Heart left ventricle (tissue), 16 donors: ENCODE measurements around the gene ANO4. TPM values are rescaled to one million over a fixed set of nuclear protein-coding genes. Genes with fewer than 3 reads are reported as not detected.

Experiments used
- ATAC-seq, 4 donors: fragments of 200-7000 bp; cut with Tn5 transposase; one replicate each; pipeline ENCODE4 v1.9.1; 2020 to 2022; ENCODE audit warnings: moderate library complexity in 4 of 4, mild to moderate bottlenecking in 3 of 4, moderate number of reproducible peaks in 1 of 4
- DNase-seq, 5 donors: peaks; one replicate each; pipeline ENCODE4 v3.0.0-alpha.2; 2020
- H3K27ac ChIP-seq, 12 donors: fragments of 200-600 bp; sonication (generic) in 4 of 12; one replicate each; pipeline versions ENCODE4 v1.5.0 to v1.8.0; 2016 to 2022; ENCODE audit warnings: mild to moderate bottlenecking in 2 of 12
- H3K27me3 ChIP-seq, 9 donors: fragments of 200-600 bp; sonication (generic) in 2 of 9; one replicate each; pipeline versions ENCODE4 v1.5.1 to v1.8.0; 2016 to 2022; ENCODE audit warnings: mild to moderate bottlenecking in 3 of 9
- H3K36me3 ChIP-seq, 9 donors: fragments of 200-600 bp; sonication (generic) in 2 of 9; one replicate each; pipeline versions ENCODE4 v1.5.0 to v1.8.0; 2018 to 2022; ENCODE audit warnings: mild to moderate bottlenecking in 2 of 9
- H3K4me1 ChIP-seq, 12 donors: fragments of 200-600 bp; sonication (generic) in 4 of 12; one replicate each; pipeline versions ENCODE4 v1.5.0 to v1.8.0; 2016 to 2022; ENCODE audit warnings: mild to moderate bottlenecking in 3 of 12
- H3K4me3 ChIP-seq, 12 donors: fragments of 200-600 bp; sonication (generic) in 4 of 12; one replicate each; pipeline versions ENCODE4 v1.5.0 to v1.8.0; 2017 to 2022; ENCODE audit warnings: mild to moderate bottlenecking in 9 of 12, moderate library complexity in 4 of 12
- H3K9me3 ChIP-seq, 12 donors: fragments of 200-600 bp; sonication (generic) in 4 of 12; one replicate each; pipeline versions ENCODE4 v1.5.0 to v1.8.0; 2016 to 2022; ENCODE audit warnings: mild to moderate bottlenecking in 1 of 12
- POLR2A ChIP-seq, 2 donors: fragments of 450-650 bp; IDR thresholded peaks; one replicate each; pipeline ENCODE4 v1.6.1; 2017; ENCODE audit warnings: antibody characterized with exemption in 2 of 2, mild to moderate bottlenecking in 2 of 2, moderate library complexity in 2 of 2
- WGBS, 4 donors: extraction: QIAGEN DNeasy Blood & Tissue Kit in 2 of 4; methylation state at CpG; one replicate each; pipeline versions ENCODE4 v1.1.5 to v1.1.7; 2013 to 2018; 5-methylcytosine and 5-hydroxymethylcytosine counted together
- intact Hi-C, 10 donors: fragments of 100-400 bp; cut with DNase I; formaldehyde crosslinking; loops; one replicate each; pipeline versions ENCODE4 v1.11.1 to v1.14.2; 2022
- polyA plus RNA-seq, 2 donors: library from polyadenylated mRNA; stranded (reverse); fragments of 200-250 nt; gene quantifications; one replicate each; pipeline ENCODE4 v1.2.3, GENCODE V29; 2013
- total RNA-seq, 9 donors: library from RNA; depleted of rRNA in 2 of 9; stranded (reverse); fragments of >200 nt in 2 of 9; fragmentation: NEBNext Ultra II Directional in 3 of 9; extraction: Animal tissue kit (Norgen Biotek cat#: 25700) in 3 of 9; gene quantifications; one replicate each; pipeline versions ENCODE4 v1.1.0 to v1.2.4, GENCODE V29; 2016 to 2023
- TF ChIP-seq, protein P1 (sequence below), 12 donors: fragments of 200-600 bp; sonication (generic) in 4 of 12; IDR thresholded peaks; one replicate each; pipeline versions ENCODE4 v1.5.0 to v1.8.0; 2018 to 2022; ENCODE audit warnings: antibody characterized with exemption in 12 of 12, mild to moderate bottlenecking in 5 of 12
- donor health status: ischemic (EF 13 %, LVEDD 7.1; RV severe dilation, severe dysfunction).
- donor health status: healthy with polysubstance abuse.
- donor health status: DM: no; HTN: yes; CAD: no.
- donor health status: DM: no; HTN: no; CAD: no.
- donor health status: ischemic (EF 25% LVEDD 6.9; RV normal size, moderate dysfunction).
- donor health status: ischemic (EF 25% LVEDD 5.7; RV mildly dilated, moderate dysfunction).
- donor health status: healthy.
- donor health status: DM: yes; HTN: yes; CAD: no.
- donor health status: ischemic (EF 35%, LVEDD 5.7; RV mildly dilated, moderate dysfunction).
- donor health status: nonischemic (EF 11% LVEDD 7.7; RV severe dilation, severe dysfunction).
- donor health status: DM: yes; HTN: yes; CAD: no.
- donor health status: PGD.
- donor health status: ischemic (EF 29% LVEDD 5.4; RV normal size, mild dysfunction).
- donor health status: nonischemic (EF 23%, LVEDD 6.1; RV moderate dilation, normal function).

ANO4 gene
- total and polyA plus RNA-seq, 11 donors, result 0.05 to 0.50 (median 0.12) TPM; not detected in 6

- Histone ChIP-seq H3K4me1 (no peaks in the 10 kb centered on the region), H3K36me3 (no peaks in the 10 kb centered on the region), H3K4me3 (no peak overlapping the region), H3K27me3 (peaks cover 0 to 3% (median 0%) of the 10 kb centered on the region in 9 donors), H3K27ac (no peak overlapping the region), H3K9me3 (peaks cover 0 to 10% (median 0%) of the 10 kb centered on the region in 12 donors)
- DNase-seq (no peak), ATAC-seq (no peak)
- TF ChIP-seq POLR2A (IDR thresholded peaks at IDR 0.05), result no peak
- TF ChIP-seq, protein P1, sequence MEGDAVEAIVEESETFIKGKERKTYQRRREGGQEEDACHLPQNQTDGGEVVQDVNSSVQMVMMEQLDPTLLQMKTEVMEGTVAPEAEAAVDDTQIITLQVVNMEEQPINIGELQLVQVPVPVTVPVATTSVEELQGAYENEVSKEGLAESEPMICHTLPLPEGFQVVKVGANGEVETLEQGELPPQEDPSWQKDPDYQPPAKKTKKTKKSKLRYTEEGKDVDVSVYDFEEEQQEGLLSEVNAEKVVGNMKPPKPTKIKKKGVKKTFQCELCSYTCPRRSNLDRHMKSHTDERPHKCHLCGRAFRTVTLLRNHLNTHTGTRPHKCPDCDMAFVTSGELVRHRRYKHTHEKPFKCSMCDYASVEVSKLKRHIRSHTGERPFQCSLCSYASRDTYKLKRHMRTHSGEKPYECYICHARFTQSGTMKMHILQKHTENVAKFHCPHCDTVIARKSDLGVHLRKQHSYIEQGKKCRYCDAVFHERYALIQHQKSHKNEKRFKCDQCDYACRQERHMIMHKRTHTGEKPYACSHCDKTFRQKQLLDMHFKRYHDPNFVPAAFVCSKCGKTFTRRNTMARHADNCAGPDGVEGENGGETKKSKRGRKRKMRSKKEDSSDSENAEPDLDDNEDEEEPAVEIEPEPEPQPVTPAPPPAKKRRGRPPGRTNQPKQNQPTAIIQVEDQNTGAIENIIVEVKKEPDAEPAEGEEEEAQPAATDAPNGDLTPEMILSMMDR (IDR thresholded peaks at IDR 0.05), result no peak
- 90 to 98% (median 92%) methylated on average over 1 of the region's 1 CpG for WGBS, 4 donors
- intact Hi-C loops, result no loop called here
Observed at GRCh38 chr12:100755186-100755585, 39.4 kb upstream of the ANO4 start.

- no peak for ATAC-seq
- peaks cover 0 to 3% (median 0%) of the 10 kb centered on the region in 12 donors for H3K9me3 ChIP-seq
Observed at GRCh38 chr12:100758083-100758482, 36.5 kb upstream of the ANO4 start.

GRCh38 chr12:100767371-100767770 lies 27.2 kb upstream of the ANO4 start:
- intact Hi-C loops, result no loop called here
- no peaks in the 10 kb centered on the region for H3K36me3 ChIP-seq
- no peak for DNase-seq
- TF ChIP-seq, protein P1 (IDR thresholded peaks at IDR 0.05), result no peak
- no peak for TF ChIP-seq POLR2A (IDR thresholded peaks at IDR 0.05)
- no peaks in the 10 kb centered on the region for H3K4me1 ChIP-seq
- peaks cover 0 to 5% (median 0%) of the 10 kb centered on the region in 12 donors for H3K9me3 ChIP-seq
- no peak for ATAC-seq
- no peak overlapping the region for H3K27ac ChIP-seq
- H3K27me3 ChIP-seq, result no peaks in the 10 kb centered on the region
- no peak overlapping the region for H3K4me3 ChIP-seq

More at GRCh38 chr12:100758083-100758482, 36.5 kb upstream of the ANO4 start:
- TF ChIP-seq POLR2A (IDR thresholded peaks at IDR 0.05), result no peak
- TF ChIP-seq, protein P1 (IDR thresholded peaks at IDR 0.05), result no peak
- intact Hi-C loops, result no loop called here
- no peak overlapping the region for H3K4me3 ChIP-seq
- DNase-seq, result no peak
- H3K27me3 ChIP-seq, result peaks cover 0 to 3% (median 0%) of the 10 kb centered on the region in 9 donors
- no peaks in the 10 kb centered on the region for H3K4me1 ChIP-seq
- H3K27ac ChIP-seq, result no peak overlapping the region
- WGBS, 4 donors, result 91 to 100% (median 95%) methylated on average over 2 of the region's 2 CpGs
- no peaks in the 10 kb centered on the region for H3K36me3 ChIP-seq

GRCh38 chr12:100767950-100768349 lies 26.6 kb upstream of the ANO4 start:
- TF ChIP-seq, protein P1 (IDR thresholded peaks at IDR 0.05), result no peak
- intact Hi-C loops, result no loop called here
- Histone ChIP-seq H3K9me3 (peaks cover 0 to 5% (median 0%) of the 10 kb centered on the region in 12 donors), H3K4me3 (no peak overlapping the region), H3K27me3 (no peaks in the 10 kb centered on the region), H3K36me3 (no peaks in the 10 kb centered on the region), H3K4me1 (no peaks in the 10 kb centered on the region), H3K27ac (no peak overlapping the region)
- no peak for DNase-seq
- WGBS, 4 donors, result 73 to 84% (median 83%) methylated on average over 2 of the region's 2 CpGs
- no peak for ATAC-seq
